GM21619 (cell line): ENCODE data around the gene KCNT1.

Experiments
- ATAC-seq: cut with Tn5 transposase; IDR thresholded peaks from one replicate; pipeline ENCODE4 v1.9.1; 2021; ENCODE audit not compliant: unreplicated experiment

KCNT1 gene

GRCh38 chr9:135815830-135816650 lies 114.1 kb downstream of the KCNT1 start:
- no peak for ATAC-seq

GRCh38 chr9:135816651-135816970 lies 114.6 kb downstream of the KCNT1 start:
- no peak for ATAC-seq

- no peak for ATAC-seq
These were observed 116.1 kb downstream of the KCNT1 start for GRCh38 chr9:135817951-135818717.

GRCh38 chr9:135818718-135819475 lies 116.9 kb downstream of the KCNT1 start:
- ATAC-seq, result no peak

- no peak for ATAC-seq
These were observed 117.9 kb downstream of the KCNT1 start for GRCh38 chr9:135819905-135820304.

- no peak for ATAC-seq
These were observed 118.7 kb downstream of the KCNT1 start for GRCh38 chr9:135820661-135821060.

GRCh38 chr9:135821116-135821515 lies 119.1 kb downstream of the KCNT1 start:
- ATAC-seq, result no peak

GRCh38 chr9:135821733-135822373 lies 119.9 kb downstream of the KCNT1 start:
- no peak for ATAC-seq

- ATAC-seq, result no peak
These were observed 120.4 kb downstream of the KCNT1 start for GRCh38 chr9:135822374-135822755.

- no peak for ATAC-seq
These were observed 121.1 kb downstream of the KCNT1 start for GRCh38 chr9:135823036-135823435.

GRCh38 chr9:135825435-135826187 lies 123.6 kb downstream of the KCNT1 start:
- ATAC-seq, result no peak

- no peak for ATAC-seq
These were observed 124.2 kb downstream of the KCNT1 start for GRCh38 chr9:135826188-135826545.

GRCh38 chr9:135827301-135827700 lies 125.3 kb downstream of the KCNT1 start:
- ATAC-seq, result no peak

GRCh38 chr9:135827866-135828580 lies 126.0 kb downstream of the KCNT1 start:
- no peak for ATAC-seq

GRCh38 chr9:135828656-135829055 lies 126.7 kb downstream of the KCNT1 start:
- ATAC-seq, result no peak

GRCh38 chr9:135830496-135830895 lies 128.5 kb downstream of the KCNT1 start:
- ATAC-seq, result no peak

GRCh38 chr9:135833864-135834263 lies 131.9 kb downstream of the KCNT1 start:
- no peak for ATAC-seq

- no peak for ATAC-seq
These were observed 133.1 kb downstream of the KCNT1 start for GRCh38 chr9:135835131-135835530.

GRCh38 chr9:135839516-135839915 lies 137.5 kb downstream of the KCNT1 start:
- no peak for ATAC-seq

- ATAC-seq, result no peak
These were observed 138.1 kb downstream of the KCNT1 start for GRCh38 chr9:135840107-135840506.
